Tibial nerve (tissue), 4 donors: ENCODE results near the gene FRMD3.

ENCODE experiments used
- EP300 ChIP-seq, 2 donors: sonication (generic); formaldehyde crosslinking; IDR thresholded peaks; one replicate each; pipeline ENCODE4 v1.6.1; 2017; ENCODE audit warnings: antibody characterized with exemption in 2 of 2, mild to moderate bottlenecking in 1 of 2
- POLR2A ChIP-seq, 2 donors: fragments of 450-650 bp; IDR thresholded peaks; one replicate each; pipeline ENCODE4 v1.6.1; 2017; ENCODE audit warnings: antibody characterized with exemption in 2 of 2, mild to moderate bottlenecking in 2 of 2, moderate library complexity in 2 of 2
- TF ChIP-seq, protein P1 (sequence below), 5 experiments: fragments of 200-600 bp in 3 of 5; fragments of 450-650 bp in 2 of 5; sonication (generic) in 3 of 5; IDR thresholded peaks; one replicate each; pipeline ENCODE4 v1.5.1; 2016 to 2019; ENCODE audit warnings: antibody characterized with exemption in 5 of 5, mild to moderate bottlenecking in 3 of 5, moderate library complexity in 2 of 5

DNA sequence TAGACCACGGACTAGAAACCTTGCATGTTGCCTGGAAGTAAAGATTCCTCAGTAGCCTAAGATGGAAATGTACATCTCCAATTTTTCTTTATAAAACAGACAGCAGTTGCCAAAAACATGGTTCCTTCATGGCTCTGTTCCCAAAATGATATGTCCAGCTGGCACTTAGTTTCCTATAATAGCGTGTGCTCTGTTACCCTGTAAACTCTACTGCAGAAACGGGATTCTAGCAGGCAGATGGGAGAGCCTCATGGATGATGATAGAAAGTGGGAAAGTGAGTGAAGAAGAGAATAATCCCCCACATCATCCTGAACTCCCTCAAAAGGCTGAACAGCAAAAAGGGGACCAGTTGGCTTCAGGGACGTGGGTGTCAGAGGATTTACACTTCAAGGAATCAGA, 118.2 kb downstream of the FRMD3 start:
- TF ChIP-seq, protein P1, sequence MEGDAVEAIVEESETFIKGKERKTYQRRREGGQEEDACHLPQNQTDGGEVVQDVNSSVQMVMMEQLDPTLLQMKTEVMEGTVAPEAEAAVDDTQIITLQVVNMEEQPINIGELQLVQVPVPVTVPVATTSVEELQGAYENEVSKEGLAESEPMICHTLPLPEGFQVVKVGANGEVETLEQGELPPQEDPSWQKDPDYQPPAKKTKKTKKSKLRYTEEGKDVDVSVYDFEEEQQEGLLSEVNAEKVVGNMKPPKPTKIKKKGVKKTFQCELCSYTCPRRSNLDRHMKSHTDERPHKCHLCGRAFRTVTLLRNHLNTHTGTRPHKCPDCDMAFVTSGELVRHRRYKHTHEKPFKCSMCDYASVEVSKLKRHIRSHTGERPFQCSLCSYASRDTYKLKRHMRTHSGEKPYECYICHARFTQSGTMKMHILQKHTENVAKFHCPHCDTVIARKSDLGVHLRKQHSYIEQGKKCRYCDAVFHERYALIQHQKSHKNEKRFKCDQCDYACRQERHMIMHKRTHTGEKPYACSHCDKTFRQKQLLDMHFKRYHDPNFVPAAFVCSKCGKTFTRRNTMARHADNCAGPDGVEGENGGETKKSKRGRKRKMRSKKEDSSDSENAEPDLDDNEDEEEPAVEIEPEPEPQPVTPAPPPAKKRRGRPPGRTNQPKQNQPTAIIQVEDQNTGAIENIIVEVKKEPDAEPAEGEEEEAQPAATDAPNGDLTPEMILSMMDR (IDR thresholded peaks at IDR 0.05): no peak
- no peak for TF ChIP-seq EP300 (IDR thresholded peaks at IDR 0.05)
- no peak for TF ChIP-seq POLR2A (IDR thresholded peaks at IDR 0.05)
